Liver (tissue), 9 donors: ENCODE measurements around the gene MLXIP. TPM values are rescaled to one million over a fixed set of nuclear protein-coding genes. Genes with fewer than 3 reads are reported as not detected.

ENCODE experiments used
- DNase-seq: peaks from one replicate; pipeline ENCODE4 v3.0.0-alpha.2; 2017; ENCODE audit warnings: low spot score
- H3K27ac ChIP-seq, 2 donors: one replicate each; pipeline ENCODE4 v1.7.0; 2013; ENCODE audit warnings: inconsistent platforms in 2 of 2, low read length in 2 of 2, control low read depth in 1 of 2, low read depth in 1 of 2, mild to moderate bottlenecking in 1 of 2
- H3K27me3 ChIP-seq, 4 donors: one replicate each; pipeline versions ENCODE4 v1.6.1 to v1.7.0; 2013; ENCODE audit warnings: low read length in 3 of 4, inconsistent platforms in 1 of 4, mild to moderate bottlenecking in 1 of 4, moderate library complexity in 1 of 4; ENCODE audit not compliant: control insufficient read depth in 4 of 4, insufficient read depth in 4 of 4
- H3K36me3 ChIP-seq, 4 donors: one replicate each; pipeline versions ENCODE4 v1.6.1 to v1.7.0; 2013; ENCODE audit warnings: low read length in 3 of 4, mild to moderate bottlenecking in 3 of 4, low read depth in 1 of 4, moderate library complexity in 1 of 4; ENCODE audit not compliant: control insufficient read depth in 4 of 4, insufficient read depth in 3 of 4
- H3K4me1 ChIP-seq, 4 donors: one replicate each; pipeline versions ENCODE4 v1.6.1 to v1.7.0; 2013; ENCODE audit warnings: low read length in 3 of 4, mild to moderate bottlenecking in 3 of 4, moderate library complexity in 1 of 4; ENCODE audit not compliant: control insufficient read depth in 4 of 4, insufficient read depth in 4 of 4
- H3K4me3 ChIP-seq, 3 donors: one replicate each; pipeline versions ENCODE4 v1.6.1 to v1.7.0; 2013; ENCODE audit warnings: low read length in 3 of 3, control low read depth in 1 of 3, low read depth in 1 of 3, mild to moderate bottlenecking in 1 of 3
- H3K9ac ChIP-seq, 2 donors: one replicate each; pipeline ENCODE4 v1.7.0; 2013; ENCODE audit warnings: low read length in 2 of 2, mild to moderate bottlenecking in 2 of 2, moderate library complexity in 2 of 2, control low read depth in 1 of 2, low read depth in 1 of 2
- H3K9me3 ChIP-seq, 4 donors: one replicate each; pipeline versions ENCODE4 v1.6.1 to v1.7.0; 2013; ENCODE audit warnings: low read length in 3 of 4; ENCODE audit not compliant: control insufficient read depth in 4 of 4
- ATF3 ChIP-seq: IDR thresholded peaks from 2 replicates; pipeline ENCODE4 v1.6.1; 2016; ENCODE audit warnings: antibody characterized with exemption
- CTCF ChIP-seq: fragments of 150-350 bp; IDR thresholded peaks from 2 replicates; pipeline ENCODE4 v1.5.1; 2017; ENCODE audit warnings: improper control_type of control experiment, low read depth, low read length; ENCODE audit not compliant: missing input control
- EGR1 ChIP-seq, 2 donors: IDR thresholded peaks; 2 replicates each; pipeline ENCODE4 v1.6.1; 2016 to 2018; ENCODE audit warnings: antibody characterized with exemption in 2 of 2, low read depth in 2 of 2
- FOXA1 ChIP-seq: IDR thresholded peaks from 2 replicates; pipeline ENCODE4 v1.6.1; 2016; ENCODE audit warnings: antibody characterized with exemption
- FOXA2 ChIP-seq: IDR thresholded peaks from 2 replicates; pipeline ENCODE4 v1.6.1; 2016; ENCODE audit warnings: antibody characterized with exemption
- GABPA ChIP-seq, 2 donors: IDR thresholded peaks in 1 of 2; conservative IDR thresholded peaks in 1 of 2; 2 replicates each; pipeline ENCODE4 v1.6.1; 2016; ENCODE audit warnings: antibody characterized with exemption in 2 of 2, mild to moderate bottlenecking in 1 of 2, moderate library complexity in 1 of 2
- HNF4A ChIP-seq, 2 donors: conservative IDR thresholded peaks; 2 replicates each; pipeline ENCODE4 v1.6.1; 2016; ENCODE audit warnings: antibody characterized with exemption in 2 of 2, mild to moderate bottlenecking in 2 of 2
- HNF4G ChIP-seq: IDR thresholded peaks from 2 replicates; pipeline ENCODE4 v1.6.1; 2016; ENCODE audit warnings: antibody characterized with exemption
- JUND ChIP-seq, 2 donors: IDR thresholded peaks; 2 replicates each; pipeline ENCODE4 v1.6.1; 2016; ENCODE audit warnings: antibody characterized with exemption in 2 of 2
- MAX ChIP-seq: IDR thresholded peaks from 2 replicates; pipeline ENCODE4 v1.6.1; 2016; ENCODE audit warnings: antibody characterized with exemption
- NR2F2 ChIP-seq: IDR thresholded peaks from 2 replicates; pipeline ENCODE4 v1.6.1; 2016; ENCODE audit warnings: antibody characterized with exemption
- RAD21 ChIP-seq, 2 donors: IDR thresholded peaks; 2 replicates each; pipeline ENCODE4 v1.6.1; 2016; ENCODE audit warnings: antibody characterized with exemption in 2 of 2, mild to moderate bottlenecking in 2 of 2
- SP1 ChIP-seq: IDR thresholded peaks from 2 replicates; pipeline ENCODE4 v1.6.1; 2018; ENCODE audit warnings: antibody characterized with exemption, mild to moderate bottlenecking
- YY1 ChIP-seq: IDR thresholded peaks from 2 replicates; pipeline ENCODE4 v1.6.1; 2016; ENCODE audit warnings: antibody characterized with exemption, mild to moderate bottlenecking
- ZBTB33 ChIP-seq: IDR thresholded peaks from 2 replicates; pipeline ENCODE4 v1.6.1; 2016; ENCODE audit warnings: antibody characterized with exemption
- WGBS: extraction: QIAGEN DNeasy Blood & Tissue Kit; methylation state at CpG from one replicate; pipeline ENCODE4 v1.1.7; 2013; 5-methylcytosine and 5-hydroxymethylcytosine counted together
- polyA plus RNA-seq, 2 donors: library from polyadenylated mRNA; stranded (reverse) in 1 of 2; unstranded in 1 of 2; fragments of 200-250 nt in 1 of 2; fragments of >200 nt in 1 of 2; fragmentation: Nextera tagmentation in 1 of 2; extraction: Ambion mirVana in 1 of 2; gene quantifications; one replicate each; pipeline versions ENCODE4 v1.2.1 to v1.2.3, GENCODE V29; 2013 to 2015
- total RNA-seq, 2 donors: library from RNA; depleted of rRNA; stranded (reverse); fragments of >200 nt; gene quantifications; one replicate each; pipeline ENCODE4 v1.2.3, GENCODE V29; 2014
- donor health status: healthy.
- donor health status: healthy.
- donor health status: healthy.
- donor health status: healthy.
- donor health status: healthy.

Gene MLXIP
- total and polyA plus RNA-seq, 4 donors: 10.6 to 19.5 (median 11.0) TPM

GRCh38 chr12:122094137-122094734 lies 15.7 kb downstream of the MLXIP start:
- 97% methylated on average over 5 of the region's 5 CpGs for WGBS
- no peak overlapping the region for H3K9ac ChIP-seq
- DNase-seq: no peak
- TF ChIP-seq MAX (no peak), SP1 (no peak), HNF4G (no peak), JUND (IDR thresholded peaks at IDR 0.05) (no peak), NR2F2 (no peak), GABPA (IDR thresholded peaks at IDR 0.05 in 1 of 2, conservative IDR thresholded peaks at IDR 0.05 in 1 of 2) (no peak), RAD21 (IDR thresholded peaks at IDR 0.05) (no peak), FOXA1 (no peak), CTCF (no peak), ZBTB33 (no peak)
- H3K36me3 ChIP-seq: peaks cover 0 to 2% (median under 1%) of the 10 kb centered on the region in 4 donors
- H3K4me3 ChIP-seq: no peak overlapping the region
- H3K4me1 ChIP-seq: peaks cover 14 to 35% (median 22%) of the 10 kb centered on the region in 4 donors
- no peaks in the 10 kb centered on the region for H3K27me3 ChIP-seq
- H3K9me3 ChIP-seq: no peaks in the 10 kb centered on the region
- no peak overlapping the region for H3K27ac ChIP-seq

GRCh38 chr12:122094735-122095631 lies 16.4 kb downstream of the MLXIP start:
- no peak overlapping the region for H3K9ac ChIP-seq
- H3K4me1 ChIP-seq: peaks cover 20 to 38% (median 25%) of the 10 kb centered on the region in 4 donors

More at GRCh38 chr12:122094735-122095631, 16.4 kb downstream of the MLXIP start:
- Histone ChIP-seq H3K27ac (no peak overlapping the region), H3K27me3 (no peaks in the 10 kb centered on the region), H3K9me3 (no peaks in the 10 kb centered on the region), H3K4me3 (no peak overlapping the region), H3K36me3 (peaks cover 0 to 2% (median 0%) of the 10 kb centered on the region in 4 donors)
- WGBS: 80% methylated on average over 10 of the region's 10 CpGs
- DNase-seq: no peak
- TF ChIP-seq FOXA1: no peak
- TF ChIP-seq CTCF: no peak
- TF ChIP-seq JUND (IDR thresholded peaks at IDR 0.05): no peak
- no peak for TF ChIP-seq YY1
- no peak for TF ChIP-seq RAD21 (IDR thresholded peaks at IDR 0.05)
- TF ChIP-seq EGR1 (IDR thresholded peaks at IDR 0.05; ENCODE audit: low read depth in 2 of 2): no peak
- no peak for TF ChIP-seq NR2F2
- TF ChIP-seq MAX: no peak
- TF ChIP-seq ATF3: no peak
- no peak for TF ChIP-seq FOXA2
- TF ChIP-seq GABPA (IDR thresholded peaks at IDR 0.05 in 1 of 2, conservative IDR thresholded peaks at IDR 0.05 in 1 of 2): no peak
- TF ChIP-seq ZBTB33: no peak
- TF ChIP-seq SP1: no peak
- no peak for TF ChIP-seq HNF4G
- no peak for TF ChIP-seq HNF4A (conservative IDR thresholded peaks at IDR 0.05)
